Astrocyte (in vitro differentiated cells and primary cell): ENCODE data around the gene SGCA. TPM values are rescaled to one million over a fixed set of nuclear protein-coding genes. Genes with fewer than 3 reads are reported as not detected.

Experiments used
- DNase-seq: peaks from one replicate; pipeline ENCODE4 v3.0.0-alpha.2; 2010; ENCODE audit warnings: low read depth
- FAIRE-seq: peaks from 2 replicates; lab custom pipeline; 2011; peaks lifted over from hg19 to GRCh38; lab: Jason Lieb, UNC
- H2AFZ ChIP-seq: 2 replicates; pipeline ENCODE4 v1.6.0; 2012; ENCODE audit warnings: low read depth, low read length, inconsistent platforms
- H3K27ac ChIP-seq: 2 replicates; pipeline ENCODE4 v1.5.1; 2011; ENCODE audit warnings: low read depth, low read length, inconsistent platforms
- H3K27me3 ChIP-seq: 2 replicates; pipeline ENCODE4 v1.6.0; 2011; ENCODE audit warnings: low read length, inconsistent platforms; ENCODE audit not compliant: insufficient read depth
- H3K36me3 ChIP-seq: 2 replicates; pipeline ENCODE4 v1.5.1; 2011; ENCODE audit warnings: low read length, inconsistent platforms; ENCODE audit not compliant: insufficient read depth
- H3K4me1 ChIP-seq: 2 replicates; pipeline ENCODE4 v1.5.1; 2011; ENCODE audit warnings: low read length, inconsistent platforms; ENCODE audit not compliant: insufficient read depth
- H3K4me2 ChIP-seq: 2 replicates; pipeline ENCODE4 v1.6.0; 2012; ENCODE audit warnings: low read length, inconsistent platforms
- H3K4me3 ChIP-seq: 2 replicates; pipeline ENCODE4 v1.5.1; 2011; ENCODE audit warnings: low read depth, mild to moderate bottlenecking, low read length, inconsistent platforms; ENCODE audit not compliant: insufficient read depth
- H3K79me2 ChIP-seq: 2 replicates; pipeline ENCODE4 v1.6.0; 2012; ENCODE audit warnings: mild to moderate bottlenecking, low read length, inconsistent platforms; ENCODE audit not compliant: insufficient read depth
- H3K9ac ChIP-seq: 2 replicates; pipeline ENCODE4 v1.6.0; 2012; ENCODE audit warnings: mild to moderate bottlenecking, low read length, inconsistent platforms
- H3K9me3 ChIP-seq: 2 replicates; pipeline ENCODE4 v1.5.1; 2012; ENCODE audit warnings: low read depth, mild to moderate bottlenecking, low read length, inconsistent platforms; ENCODE audit not compliant: insufficient read depth
- H4K20me1 ChIP-seq: 2 replicates; pipeline ENCODE4 v1.6.0; 2012; ENCODE audit warnings: low read length, inconsistent platforms; ENCODE audit not compliant: insufficient read depth
- H3K27ac Mint-ChIP-seq: one replicate; pipeline ENCODE4 v1.8.0; 2021; ENCODE audit warnings: mild to moderate bottlenecking, mixed read lengths; ENCODE audit not compliant: unreplicated experiment
- H3K27me3 Mint-ChIP-seq: one replicate; pipeline ENCODE4 v1.8.0; 2021; ENCODE audit warnings: low read depth, mixed read lengths; ENCODE audit not compliant: unreplicated experiment
- H3K36me3 Mint-ChIP-seq: one replicate; pipeline ENCODE4 v1.8.0; 2021; ENCODE audit warnings: low read depth, mixed read lengths; ENCODE audit not compliant: unreplicated experiment
- H3K4me1 Mint-ChIP-seq: one replicate; pipeline ENCODE4 v1.8.0; 2021; ENCODE audit warnings: low read depth, mixed read lengths; ENCODE audit not compliant: unreplicated experiment
- H3K4me3 Mint-ChIP-seq: one replicate; pipeline ENCODE4 v1.8.0; 2021; ENCODE audit warnings: mild to moderate bottlenecking, moderate library complexity, mixed read lengths; ENCODE audit not compliant: unreplicated experiment
- H3K9me3 Mint-ChIP-seq: one replicate; pipeline ENCODE4 v1.8.0; 2021; ENCODE audit warnings: mild to moderate bottlenecking, mixed read lengths; ENCODE audit not compliant: unreplicated experiment
- CTCF ChIP-seq: IDR thresholded peaks from 2 replicates; pipeline ENCODE4 v1.5.1; 2011; ENCODE audit warnings: low read depth, mild to moderate bottlenecking, inconsistent platforms, low read length, moderate library complexity; ENCODE audit not compliant: insufficient read depth
- EZH2 ChIP-seq: IDR thresholded peaks from 2 replicates; pipeline ENCODE4 v1.6.1; 2012; ENCODE audit warnings: mild to moderate bottlenecking, low read length, inconsistent platforms; ENCODE audit not compliant: insufficient read depth
- total RNA-seq: library from RNA; stranded (reverse); gene quantifications from 2 replicates; pipeline ENCODE4 v1.2.1, GENCODE V29; 2021

Gene SGCA
- total RNA-seq, 1 donor from 2014 or later: 0.32 TPM

GRCh38 chr17:50172936-50173334 is 7.1 kb downstream of the SGCA start:
- no peaks in the 10 kb centered on the region for H4K20me1 ChIP-seq
- DNase-seq (no peak), FAIRE-seq (no peak)
- H3K27me3 ChIP-seq: no peaks in the 10 kb centered on the region
- H3K9ac ChIP-seq: peak overlapping the region; percentile 82
- H3K9me3 ChIP-seq: no peaks in the 10 kb centered on the region
- H3K36me3 Mint-ChIP-seq: peaks cover 5% of the 10 kb centered on the region
- peaks cover 40% of the 10 kb centered on the region for H3K4me1 Mint-ChIP-seq
- H3K4me3 ChIP-seq: no peak overlapping the region
- H3K27me3 Mint-ChIP-seq: peaks cover 1% of the 10 kb centered on the region
- peak overlapping the region; percentile 17 for H3K4me3 Mint-ChIP-seq
- no peaks in the 10 kb centered on the region for H3K9me3 Mint-ChIP-seq
- H3K27ac ChIP-seq: peak overlapping the region; percentile 95
- H3K4me2 ChIP-seq: peak overlapping the region; percentile 62
- H2AFZ ChIP-seq: no peak overlapping the region
- no peaks in the 10 kb centered on the region for H3K36me3 ChIP-seq
- H3K4me1 ChIP-seq: peaks cover 37% of the 10 kb centered on the region
- peaks cover 4% of the 10 kb centered on the region for H3K79me2 ChIP-seq
- no peak for TF ChIP-seq EZH2
- TF ChIP-seq CTCF: no peak
- H3K27ac Mint-ChIP-seq: peak overlapping the region; percentile 86

DNA sequence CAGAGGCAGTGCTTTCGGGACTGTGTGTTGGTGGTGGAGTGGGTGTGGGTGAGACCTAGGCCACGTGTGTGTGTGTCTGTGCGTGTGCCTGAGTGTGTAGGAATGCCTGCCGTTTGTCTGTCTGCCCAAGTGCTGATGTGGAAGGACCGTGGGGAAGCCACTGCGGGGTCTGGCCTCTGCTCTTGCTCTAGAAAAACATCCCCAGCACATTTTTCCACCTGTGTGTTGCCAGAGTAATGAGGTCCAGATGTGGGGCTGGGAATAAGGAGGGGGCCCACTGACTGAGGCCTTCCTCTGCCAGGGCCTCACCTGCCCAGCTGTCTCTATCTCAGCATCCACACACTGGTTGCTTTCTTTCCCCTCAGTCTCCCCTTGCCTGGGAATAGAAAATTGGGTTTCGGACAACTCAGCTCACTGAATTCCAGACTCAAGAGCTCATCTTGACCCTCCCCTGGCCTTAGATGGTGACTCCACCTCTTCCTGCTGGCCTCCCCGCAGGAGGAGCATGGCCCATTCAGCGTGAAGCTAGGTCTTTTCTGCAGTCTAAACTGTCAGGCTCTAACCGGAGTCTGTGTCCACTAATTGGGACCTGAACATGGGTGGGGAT is 7.6 kb downstream of the SGCA start:
- peaks cover 5% of the 10 kb centered on the region for H3K36me3 Mint-ChIP-seq
- FAIRE-seq: peak; percentile 70
- Histone ChIP-seq H2AFZ (no peak overlapping the region), H3K4me3 (no peak overlapping the region), H3K79me2 (peaks cover 4% of the 10 kb centered on the region), H3K9ac (peak overlapping the region; percentile 82), H3K27me3 (no peaks in the 10 kb centered on the region), H4K20me1 (no peaks in the 10 kb centered on the region), H3K9me3 (no peaks in the 10 kb centered on the region), H3K36me3 (no peaks in the 10 kb centered on the region), H3K4me2 (peak overlapping the region; percentile 62), H3K4me1 (peaks cover 40% of the 10 kb centered on the region), H3K27ac (peak overlapping the region; percentile 95)
- peaks cover 43% of the 10 kb centered on the region for H3K4me1 Mint-ChIP-seq
- no peaks in the 10 kb centered on the region for H3K27me3 Mint-ChIP-seq
- peaks cover 2% of the 10 kb centered on the region for H3K9me3 Mint-ChIP-seq
- H3K27ac Mint-ChIP-seq: peak overlapping the region; percentile 86
- DNase-seq: peak; percentile 91
- peak overlapping the region; percentile 17 for H3K4me3 Mint-ChIP-seq
- TF ChIP-seq EZH2 (no peak), CTCF (no peak)

DNA sequence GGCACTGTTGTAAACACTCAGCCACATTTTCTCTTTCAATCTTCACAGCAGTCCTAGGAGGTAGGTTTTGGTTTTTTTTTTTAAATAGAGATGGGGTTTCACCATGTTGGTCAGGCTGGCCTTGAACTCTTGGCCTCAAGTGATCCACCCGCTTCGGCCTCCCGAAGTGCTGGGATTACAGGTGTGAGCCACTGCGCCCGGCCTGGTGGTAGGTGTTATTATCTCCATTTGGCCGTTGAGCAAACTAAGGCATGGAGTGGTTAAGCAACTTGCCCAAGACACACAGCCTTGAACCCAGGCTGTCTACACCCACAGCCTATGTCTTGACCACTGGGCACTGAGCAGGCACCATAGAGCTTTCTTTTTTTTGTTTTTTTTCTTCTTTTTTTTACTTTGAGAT is 8.6 kb downstream of the SGCA start:
- DNase-seq: no peak
- no peak for TF ChIP-seq CTCF
- TF ChIP-seq EZH2: no peak
- H3K4me2 ChIP-seq: no peak overlapping the region
- no peaks in the 10 kb centered on the region for H3K27me3 ChIP-seq
- H3K36me3 ChIP-seq: no peaks in the 10 kb centered on the region
- Mint-ChIP-seq H3K27ac (peak overlapping the region; percentile 86), H3K9me3 (peaks cover 3% of the 10 kb centered on the region), H3K36me3 (peaks cover 5% of the 10 kb centered on the region), H3K4me3 (peak overlapping the region; percentile 41), H3K4me1 (peaks cover 49% of the 10 kb centered on the region), H3K27me3 (no peaks in the 10 kb centered on the region)
- peaks cover 4% of the 10 kb centered on the region for H3K79me2 ChIP-seq
- H4K20me1 ChIP-seq: no peaks in the 10 kb centered on the region
- peaks cover 46% of the 10 kb centered on the region for H3K4me1 ChIP-seq
- FAIRE-seq: no peak
- no peak overlapping the region for H3K4me3 ChIP-seq
- H2AFZ ChIP-seq: no peak overlapping the region
- H3K9ac ChIP-seq: no peak overlapping the region
- H3K9me3 ChIP-seq: no peaks in the 10 kb centered on the region
- H3K27ac ChIP-seq: peak overlapping the region; percentile 95
